Muscle layer of colon (tissue), 2 donors: ENCODE data around the gene BAAT.
"Not testable (repeated sequence)": the region's sequence is repeated elsewhere in the genome, so short reads cannot be mapped to it uniquely, and the experiment has no call there.

Source experiments
- H3K27ac ChIP-seq: one replicate; pipeline ENCODE4 v1.7.0; 2013; ENCODE audit warnings: low read depth, mild to moderate bottlenecking, low read length, moderate library complexity
- H3K27me3 ChIP-seq, 2 donors: one replicate each; pipeline ENCODE4 v1.7.0; 2013; ENCODE audit warnings: low read length in 2 of 2, mild to moderate bottlenecking in 2 of 2; ENCODE audit not compliant: insufficient read depth in 2 of 2, control insufficient read depth in 1 of 2
- H3K36me3 ChIP-seq: one replicate; pipeline ENCODE4 v1.7.0; 2013; ENCODE audit warnings: mild to moderate bottlenecking, low read length; ENCODE audit not compliant: insufficient read depth
- H3K4me1 ChIP-seq: one replicate; pipeline ENCODE4 v1.7.0; 2013; ENCODE audit warnings: mild to moderate bottlenecking, low read length; ENCODE audit not compliant: insufficient read depth
- H3K4me3 ChIP-seq, 2 donors: one replicate each; pipeline ENCODE4 v1.7.0; 2013; ENCODE audit warnings: low read length in 2 of 2, low read depth in 1 of 2, mild to moderate bottlenecking in 1 of 2, moderate library complexity in 1 of 2
- H3K9ac ChIP-seq: one replicate; pipeline ENCODE4 v1.7.0; 2013; ENCODE audit warnings: low read length
- H3K9me3 ChIP-seq: one replicate; pipeline ENCODE4 v1.7.0; 2013; ENCODE audit warnings: mild to moderate bottlenecking, low read length
- donor health status: abdominal sarcoma.
- donor health status: Adenocarcinoma of cecum.

BAAT gene

GRCh38 chr9:101332362-101332761, 52.4 kb downstream of the BAAT start:
- Histone ChIP-seq H3K27me3 (no peaks in the 10 kb centered on the region), H3K27ac (no peak overlapping the region), H3K9me3 (no peaks in the 10 kb centered on the region), H3K36me3 (no peaks in the 10 kb centered on the region), H3K4me3 (no peak overlapping the region), H3K4me1 (no peaks in the 10 kb centered on the region), H3K9ac (no peak overlapping the region)

GRCh38 chr9:101327422-101327909, 57.3 kb downstream of the BAAT start:
- not testable (repeated sequence) for H3K27me3 ChIP-seq, H3K4me1 ChIP-seq, H3K9ac ChIP-seq, H3K27ac ChIP-seq, H3K4me3 ChIP-seq, H3K36me3 ChIP-seq, H3K9me3 ChIP-seq

GRCh38 chr9:101326501-101326900, 58.3 kb downstream of the BAAT start:
- Histone ChIP-seq H3K27ac (no peak overlapping the region), H3K36me3 (no peaks in the 10 kb centered on the region), H3K9ac (no peak overlapping the region), H3K4me1 (no peaks in the 10 kb centered on the region), H3K27me3 (no peaks in the 10 kb centered on the region), H3K9me3 (no peaks in the 10 kb centered on the region), H3K4me3 (no peak overlapping the region)

- Histone ChIP-seq H3K4me3 (no peak overlapping the region), H3K4me1 (no peaks in the 10 kb centered on the region), H3K27ac (no peak overlapping the region), H3K36me3 (no peaks in the 10 kb centered on the region), H3K9me3 (no peaks in the 10 kb centered on the region), H3K27me3 (no peaks in the 10 kb centered on the region), H3K9ac (no peak overlapping the region)
These were observed 58.8 kb downstream of the BAAT start for GRCh38 chr9:101326035-101326434.

- Histone ChIP-seq H3K27ac (no peak overlapping the region), H3K4me3 (no peak overlapping the region)
These were observed 59.8 kb downstream of the BAAT start for GRCh38 chr9:101325053-101325452.

GRCh38 chr9:101324245-101324804, 60.5 kb downstream of the BAAT start:
- Histone ChIP-seq H3K36me3 (no peaks in the 10 kb centered on the region), H3K9me3 (no peaks in the 10 kb centered on the region), H3K4me3 (no peak overlapping the region), H3K4me1 (no peaks in the 10 kb centered on the region), H3K27me3 (no peaks in the 10 kb centered on the region), H3K27ac (no peak overlapping the region), H3K9ac (no peak overlapping the region)

More at GRCh38 chr9:101325053-101325452, 59.8 kb downstream of the BAAT start:
- H3K9me3 ChIP-seq: no peaks in the 10 kb centered on the region
- no peaks in the 10 kb centered on the region for H3K36me3 ChIP-seq
- H3K9ac ChIP-seq: no peak overlapping the region
- no peaks in the 10 kb centered on the region for H3K27me3 ChIP-seq
- H3K4me1 ChIP-seq: no peaks in the 10 kb centered on the region

- Histone ChIP-seq H3K27ac (no peak overlapping the region), H3K36me3 (no peaks in the 10 kb centered on the region), H3K9me3 (no peaks in the 10 kb centered on the region), H3K4me3 (no peak overlapping the region), H3K9ac (no peak overlapping the region), H3K27me3 (no peaks in the 10 kb centered on the region), H3K4me1 (no peaks in the 10 kb centered on the region)
These were observed 61.7 kb downstream of the BAAT start for GRCh38 chr9:101323129-101323528.

GRCh38 chr9:101317735-101318134, 67.1 kb downstream of the BAAT start:
- Histone ChIP-seq H3K9ac (no peak overlapping the region), H3K27me3 (no peaks in the 10 kb centered on the region), H3K27ac (no peak overlapping the region), H3K9me3 (no peaks in the 10 kb centered on the region), H3K4me3 (no peak overlapping the region), H3K4me1 (no peaks in the 10 kb centered on the region), H3K36me3 (no peaks in the 10 kb centered on the region)

- Histone ChIP-seq H3K4me1 (no peaks in the 10 kb centered on the region), H3K27ac (no peak overlapping the region), H3K36me3 (no peaks in the 10 kb centered on the region), H3K9ac (no peak overlapping the region), H3K9me3 (no peaks in the 10 kb centered on the region), H3K4me3 (no peak overlapping the region), H3K27me3 (no peaks in the 10 kb centered on the region)
These were observed 69.7 kb downstream of the BAAT start for GRCh38 chr9:101315112-101315450.

- Histone ChIP-seq H3K9me3 (no peaks in the 10 kb centered on the region), H3K27ac (no peak overlapping the region), H3K9ac (no peak overlapping the region), H3K4me3 (no peak overlapping the region), H3K36me3 (no peaks in the 10 kb centered on the region), H3K4me1 (no peaks in the 10 kb centered on the region), H3K27me3 (no peaks in the 10 kb centered on the region)
These were observed 72.1 kb downstream of the BAAT start for GRCh38 chr9:101312661-101313060.

- Histone ChIP-seq H3K4me1 (peaks cover 4% of the 10 kb centered on the region), H3K27ac (no peak overlapping the region), H3K4me3 (no peak overlapping the region), H3K9ac (no peak overlapping the region), H3K27me3 (no peaks in the 10 kb centered on the region), H3K36me3 (no peaks in the 10 kb centered on the region), H3K9me3 (no peaks in the 10 kb centered on the region)
These were observed 72.9 kb downstream of the BAAT start for GRCh38 chr9:101311758-101312420.

GRCh38 chr9:101311191-101311590, 73.6 kb downstream of the BAAT start:
- Histone ChIP-seq H3K9ac (no peak overlapping the region), H3K36me3 (no peaks in the 10 kb centered on the region), H3K4me3 (no peak overlapping the region), H3K27me3 (no peaks in the 10 kb centered on the region), H3K4me1 (peaks cover 4% of the 10 kb centered on the region), H3K27ac (no peak overlapping the region), H3K9me3 (no peaks in the 10 kb centered on the region)
